ENCODE measurements around the gene ADARB2. TPM values are rescaled to one million over a fixed set of nuclear protein-coding genes. Genes with fewer than 3 reads are reported as not detected.

Gene ADARB2
- total RNA-seq, 2 donors from 2014 or later, result 1.1 to 1.8 TPM

DNA sequence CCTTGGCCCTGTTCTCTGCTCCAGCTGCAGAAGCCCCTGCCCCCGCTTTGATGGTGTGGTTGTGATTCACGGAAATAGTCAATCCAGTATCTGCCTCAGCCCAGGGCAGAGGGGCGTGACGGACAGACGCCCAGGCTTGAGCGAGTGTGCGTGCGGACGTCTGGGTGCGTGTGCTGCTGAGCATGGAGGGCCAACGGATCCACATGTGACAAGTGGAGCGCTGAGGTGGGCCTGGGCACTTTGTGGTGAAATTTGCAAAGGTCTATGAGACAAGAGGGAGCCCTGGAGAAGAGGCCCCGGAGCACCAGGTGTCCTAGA, 586.7 kb downstream of the ADARB2 start:
- Mint-ChIP-seq H3K9me3 (peaks cover 17% of the 10 kb centered on the region), H3K36me3 (ENCODE audit: low read depth) (no peaks in the 10 kb centered on the region), H3K27me3 (ENCODE audit: insufficient read depth) (peaks cover 5% of the 10 kb centered on the region), H3K4me3 (no peak overlapping the region), H3K4me1 (peaks cover 25% of the 10 kb centered on the region), H3K27ac (no peak overlapping the region)
- Histone ChIP-seq H3K9ac (ENCODE audit: extremely low read depth, low read length, poor library complexity, severe bottlenecking) (no peak overlapping the region), H3K36me3 (ENCODE audit: control insufficient read depth, insufficient read depth, low read length) (no peaks in the 10 kb centered on the region), H3K9me3 (ENCODE audit: control insufficient read depth, low read length) (peaks cover 6% of the 10 kb centered on the region), H3K4me3 (ENCODE audit: low read length) (no peak overlapping the region), H3K4me1 (ENCODE audit: control insufficient read depth, insufficient read depth, low read length) (no peaks in the 10 kb centered on the region), H3K27me3 (ENCODE audit: control insufficient read depth, insufficient read depth, low read length, poor library complexity, severe bottlenecking) (no peaks in the 10 kb centered on the region), H3K27ac (ENCODE audit: low read depth, low read length) (no peak overlapping the region)
- WGBS, 2 experiments (ENCODE audit: insufficient coverage in 1 of 2, insufficient read length in 1 of 2), result 91 to 93% methylated on average over 13 of the region's 13 CpGs
- DNase-seq, result no peak
- TF ChIP-seq, protein P1, sequence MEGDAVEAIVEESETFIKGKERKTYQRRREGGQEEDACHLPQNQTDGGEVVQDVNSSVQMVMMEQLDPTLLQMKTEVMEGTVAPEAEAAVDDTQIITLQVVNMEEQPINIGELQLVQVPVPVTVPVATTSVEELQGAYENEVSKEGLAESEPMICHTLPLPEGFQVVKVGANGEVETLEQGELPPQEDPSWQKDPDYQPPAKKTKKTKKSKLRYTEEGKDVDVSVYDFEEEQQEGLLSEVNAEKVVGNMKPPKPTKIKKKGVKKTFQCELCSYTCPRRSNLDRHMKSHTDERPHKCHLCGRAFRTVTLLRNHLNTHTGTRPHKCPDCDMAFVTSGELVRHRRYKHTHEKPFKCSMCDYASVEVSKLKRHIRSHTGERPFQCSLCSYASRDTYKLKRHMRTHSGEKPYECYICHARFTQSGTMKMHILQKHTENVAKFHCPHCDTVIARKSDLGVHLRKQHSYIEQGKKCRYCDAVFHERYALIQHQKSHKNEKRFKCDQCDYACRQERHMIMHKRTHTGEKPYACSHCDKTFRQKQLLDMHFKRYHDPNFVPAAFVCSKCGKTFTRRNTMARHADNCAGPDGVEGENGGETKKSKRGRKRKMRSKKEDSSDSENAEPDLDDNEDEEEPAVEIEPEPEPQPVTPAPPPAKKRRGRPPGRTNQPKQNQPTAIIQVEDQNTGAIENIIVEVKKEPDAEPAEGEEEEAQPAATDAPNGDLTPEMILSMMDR (conservative IDR thresholded peaks at IDR 0.05), result no peak

DNA sequence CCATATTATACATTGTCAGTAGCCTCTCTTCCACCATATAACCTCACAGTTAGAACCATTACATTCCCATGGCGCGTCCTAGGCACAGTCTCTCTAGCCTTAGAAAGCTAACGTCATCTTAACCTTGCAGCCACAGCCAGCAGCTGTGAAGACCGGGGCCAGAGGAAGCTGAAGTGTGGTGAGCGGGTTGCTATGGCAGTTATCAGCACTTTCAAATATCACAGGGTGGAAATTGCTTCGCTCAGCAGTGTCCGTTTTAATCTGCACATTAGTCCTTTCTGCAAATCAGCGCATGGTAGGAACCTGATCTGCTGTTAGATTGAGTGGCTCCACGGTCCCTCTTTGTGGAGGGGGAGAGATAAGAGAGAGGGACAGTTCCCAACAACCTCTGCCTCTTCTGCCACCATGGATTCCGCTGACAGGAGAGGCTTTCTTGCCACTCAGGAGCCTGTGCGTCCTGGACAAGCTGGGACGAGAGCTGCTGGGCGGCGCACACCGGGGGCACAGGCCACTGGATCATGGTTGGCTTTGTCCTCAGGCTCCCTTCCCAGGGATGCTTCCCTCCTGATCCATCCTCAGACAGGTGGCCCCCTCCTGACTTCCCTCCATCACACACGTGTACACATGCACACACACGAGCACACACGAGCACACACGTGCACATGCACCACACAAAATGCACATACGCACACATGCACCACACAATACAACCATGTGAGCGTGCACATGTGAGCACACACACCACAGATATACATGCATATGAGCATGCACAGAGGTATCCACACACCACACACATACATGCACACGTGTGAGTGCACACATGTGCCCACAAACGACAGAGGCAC, 587.3 kb downstream of the ADARB2 start:
- DNase-seq, result no peak
- Histone ChIP-seq H3K4me3 (ENCODE audit: low read length) (no peak overlapping the region), H3K36me3 (ENCODE audit: control insufficient read depth, insufficient read depth, low read length) (no peaks in the 10 kb centered on the region), H3K9me3 (ENCODE audit: control insufficient read depth, low read length) (peaks cover 10% of the 10 kb centered on the region), H3K4me1 (ENCODE audit: control insufficient read depth, insufficient read depth, low read length) (no peaks in the 10 kb centered on the region), H3K27ac (ENCODE audit: low read depth, low read length) (no peak overlapping the region), H3K9ac (ENCODE audit: extremely low read depth, low read length, poor library complexity, severe bottlenecking) (no peak overlapping the region), H3K27me3 (ENCODE audit: control insufficient read depth, insufficient read depth, low read length, poor library complexity, severe bottlenecking) (no peaks in the 10 kb centered on the region)
- Mint-ChIP-seq H3K27ac (no peak overlapping the region), H3K4me3 (no peak overlapping the region), H3K27me3 (ENCODE audit: insufficient read depth) (peaks cover 5% of the 10 kb centered on the region), H3K9me3 (peaks cover 19% of the 10 kb centered on the region), H3K4me1 (peaks cover 25% of the 10 kb centered on the region), H3K36me3 (ENCODE audit: low read depth) (no peaks in the 10 kb centered on the region)
- WGBS, 2 experiments (ENCODE audit: insufficient coverage in 1 of 2, insufficient read length in 1 of 2), result 87 to 89% methylated on average over 9 to 23 of the region's 23 CpGs
- TF ChIP-seq, protein P1 (conservative IDR thresholded peaks at IDR 0.05), result no peak

DNA sequence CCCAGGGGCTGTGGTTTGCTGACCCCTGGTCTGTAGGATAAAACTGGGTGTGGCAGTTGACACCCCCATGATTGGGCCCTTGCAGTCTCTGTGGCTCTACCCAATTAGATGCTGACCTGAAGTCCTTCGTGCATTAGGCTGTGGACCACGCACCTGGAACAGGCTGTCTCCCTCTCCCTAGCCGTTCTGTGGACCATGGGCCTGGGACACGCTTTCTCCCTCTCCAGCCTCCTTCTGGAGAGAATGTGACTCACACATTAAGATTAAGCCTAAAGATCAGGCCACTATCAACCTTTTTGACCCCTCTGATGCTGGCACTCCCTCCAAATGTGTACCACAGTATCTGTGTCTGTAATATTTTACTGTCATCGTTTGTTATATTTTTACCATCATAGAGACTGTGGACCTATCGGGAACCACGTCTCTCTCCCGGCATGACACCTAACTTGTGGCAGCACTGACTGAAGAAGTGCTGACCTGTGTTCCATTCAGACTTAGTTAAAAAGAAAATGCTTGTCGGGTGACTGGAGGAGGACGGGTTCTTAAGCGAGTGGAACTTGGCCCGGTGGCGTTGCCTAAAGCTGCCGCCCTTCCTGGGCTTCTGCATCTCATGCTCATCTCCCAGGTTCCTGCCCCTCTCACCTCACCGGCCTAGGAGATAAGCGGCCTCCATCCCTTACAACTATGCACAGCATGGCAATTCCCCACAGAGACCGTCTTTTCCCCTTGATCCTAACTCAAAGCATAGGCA, 588.3 kb downstream of the ADARB2 start:
- H3K9ac ChIP-seq (ENCODE audit: extremely low read depth, low read length, poor library complexity, severe bottlenecking), result no peak overlapping the region
- WGBS, 2 experiments (ENCODE audit: insufficient coverage in 1 of 2, insufficient read length in 1 of 2), result 85 to 90% methylated on average over 11 to 17 of the region's 17 CpGs
- H3K9me3 Mint-ChIP-seq, result peaks cover 25% of the 10 kb centered on the region
- TF ChIP-seq, protein P1 (conservative IDR thresholded peaks at IDR 0.05), result peak; percentile 55
- no peak overlapping the region for H3K27ac ChIP-seq (ENCODE audit: low read depth, low read length)
- no peak overlapping the region for H3K4me3 Mint-ChIP-seq
- peaks cover 3% of the 10 kb centered on the region for H3K27me3 Mint-ChIP-seq (ENCODE audit: insufficient read depth)
- H3K4me1 ChIP-seq (ENCODE audit: control insufficient read depth, insufficient read depth, low read length), result no peaks in the 10 kb centered on the region
- no peaks in the 10 kb centered on the region for H3K36me3 Mint-ChIP-seq (ENCODE audit: low read depth)
- no peak overlapping the region for H3K27ac Mint-ChIP-seq
- no peaks in the 10 kb centered on the region for H3K27me3 ChIP-seq (ENCODE audit: control insufficient read depth, insufficient read depth, low read length, poor library complexity, severe bottlenecking)
- H3K9me3 ChIP-seq (ENCODE audit: control insufficient read depth, low read length), result peaks cover 10% of the 10 kb centered on the region
- H3K4me3 ChIP-seq (ENCODE audit: low read length), result no peak overlapping the region
- peak; percentile 35 for DNase-seq
- no peaks in the 10 kb centered on the region for H3K36me3 ChIP-seq (ENCODE audit: control insufficient read depth, insufficient read depth, low read length)
- H3K4me1 Mint-ChIP-seq, result peaks cover 24% of the 10 kb centered on the region
